Measurements from ENCODE around the gene CEP162. TPM values are rescaled to one million over a fixed set of nuclear protein-coding genes. Genes with fewer than 3 reads are reported as not detected.

The CEP162 gene
- total RNA-seq, 1 experiment from 2014 or later, result 7.9 TPM

GRCh38 chr6:84093441-84094435, 133.7 kb downstream of the CEP162 start:
- Mint-ChIP-seq H3K27ac (no peak overlapping the region; the same call in 1 of the 2 replicates), H3K9me3 (peaks cover 14% of the 10 kb centered on the region), H3K4me3 (no peak overlapping the region), H3K36me3 (peaks cover 3% of the 10 kb centered on the region; the same call in 1 of the 2 replicates), H3K27me3 (ENCODE audit: low read depth) (no peaks in the 10 kb centered on the region), H3K4me1 (peaks cover 19% of the 10 kb centered on the region)
- ChIA-PET CTCF (no interaction called here), POLR2A (no interaction called here)
- DNase-seq (ENCODE audit: low spot score) (no peak), ATAC-seq (peak; percentile 41)
- no peak for TF ChIP-seq FOXK1 (CRISPR knock-in tag; IDR thresholded peaks at IDR 0.05)
- TF ChIP-seq ESRRA (CRISPR knock-in tag; IDR thresholded peaks at IDR 0.05; ENCODE audit: borderline replicate concordance), result no peak
- no peak for TF ChIP-seq ZNF416 (CRISPR knock-in tag; IDR thresholded peaks at IDR 0.05)
- no peak for TF ChIP-seq MXD4 (CRISPR knock-in tag; IDR thresholded peaks at IDR 0.05; ENCODE audit: borderline replicate concordance)
- no peak for TF ChIP-seq ZNF138 (CRISPR knock-in tag; conservative IDR thresholded peaks at IDR 0.05)
- TF ChIP-seq GTF2I (CRISPR knock-in tag; conservative IDR thresholded peaks at IDR 0.05), result no peak
- no peak for TF ChIP-seq ZBTB21 (CRISPR knock-in tag; IDR thresholded peaks at IDR 0.05; ENCODE audit: borderline replicate concordance)
- TF ChIP-seq ZNF317 (CRISPR knock-in tag; IDR thresholded peaks at IDR 0.05; ENCODE audit: borderline replicate concordance, low read depth), result no peak
- TF ChIP-seq ETV6 (CRISPR knock-in tag; IDR thresholded peaks at IDR 0.05), result no peak
- no peak for TF ChIP-seq NFATC4 (CRISPR knock-in tag; IDR thresholded peaks at IDR 0.05)
- TF ChIP-seq ARID4B (CRISPR knock-in tag; IDR thresholded peaks at IDR 0.05; ENCODE audit: borderline replicate concordance), result no peak

DNA sequence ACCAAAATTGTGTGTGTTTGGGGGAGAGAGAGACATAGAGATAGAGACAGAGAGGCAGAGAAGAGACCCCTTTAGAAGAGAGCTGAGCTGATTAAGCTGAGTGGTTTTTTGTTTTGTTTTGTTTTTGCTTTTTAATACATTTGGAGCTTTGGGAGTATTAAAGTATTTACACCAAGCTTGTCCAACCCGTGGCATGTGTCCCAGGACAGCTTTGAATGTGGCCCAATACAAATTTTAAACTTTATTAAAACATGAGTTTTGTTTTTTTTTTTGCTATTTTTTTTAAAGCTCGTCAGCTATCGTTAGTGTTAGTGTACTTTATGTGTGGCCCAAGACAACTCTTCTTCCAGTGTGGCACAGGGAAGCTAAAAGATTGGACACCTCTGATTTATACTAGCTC, 137.9 kb downstream of the CEP162 start:
- TF ChIP-seq ZNF263 (CRISPR knock-in tag; IDR thresholded peaks at IDR 0.05; ENCODE audit: low read depth), result no peak
- TF ChIP-seq ETV6 (CRISPR knock-in tag; IDR thresholded peaks at IDR 0.05), result no peak
- no peak for TF ChIP-seq FOXK1 (CRISPR knock-in tag; IDR thresholded peaks at IDR 0.05)
- TF ChIP-seq MYBL2 (CRISPR knock-in tag; IDR thresholded peaks at IDR 0.05), result no peak
- TF ChIP-seq NR2C2 (CRISPR knock-in tag; IDR thresholded peaks at IDR 0.05), result no peak
- TF ChIP-seq, protein P1, sequence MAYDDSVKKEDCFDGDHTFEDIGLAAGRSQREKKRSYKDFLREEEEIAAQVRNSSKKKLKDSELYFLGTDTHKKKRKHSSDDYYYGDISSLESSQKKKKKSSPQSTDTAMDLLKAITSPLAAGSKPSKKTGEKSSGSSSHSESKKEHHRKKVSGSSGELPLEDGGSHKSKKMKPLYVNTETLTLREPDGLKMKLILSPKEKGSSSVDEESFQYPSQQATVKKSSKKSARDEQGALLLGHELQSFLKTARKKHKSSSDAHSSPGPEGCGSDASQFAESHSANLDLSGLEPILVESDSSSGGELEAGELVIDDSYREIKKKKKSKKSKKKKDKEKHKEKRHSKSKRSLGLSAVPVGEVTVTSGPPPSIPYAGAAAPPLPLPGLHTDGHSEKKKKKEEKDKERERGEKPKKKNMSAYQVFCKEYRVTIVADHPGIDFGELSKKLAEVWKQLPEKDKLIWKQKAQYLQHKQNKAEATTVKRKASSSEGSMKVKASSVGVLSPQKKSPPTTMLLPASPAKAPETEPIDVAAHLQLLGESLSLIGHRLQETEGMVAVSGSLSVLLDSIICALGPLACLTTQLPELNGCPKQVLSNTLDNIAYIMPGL (CRISPR knock-in tag; IDR thresholded peaks at IDR 0.05), result no peak
- TF ChIP-seq NR1H2 (CRISPR knock-in tag; IDR thresholded peaks at IDR 0.05), result no peak
- TF ChIP-seq NFATC4 (CRISPR knock-in tag; IDR thresholded peaks at IDR 0.05), result no peak
- no peak for TF ChIP-seq IRF2 (CRISPR knock-in tag; IDR thresholded peaks at IDR 0.05; ENCODE audit: borderline replicate concordance, low read depth)
- TF ChIP-seq PRRX2 (CRISPR knock-in tag; IDR thresholded peaks at IDR 0.05), result no peak
- no peak for TF ChIP-seq CBFB (CRISPR knock-in tag; IDR thresholded peaks at IDR 0.05; ENCODE audit: low read depth)
- TF ChIP-seq HMGA2 (CRISPR knock-in tag; IDR thresholded peaks at IDR 0.05), result no peak
- no peak for TF ChIP-seq AR (CRISPR knock-in tag; IDR thresholded peaks at IDR 0.05)
- TF ChIP-seq ZNF317 (CRISPR knock-in tag; IDR thresholded peaks at IDR 0.05; ENCODE audit: borderline replicate concordance, low read depth), result no peak
- TF ChIP-seq ATF3 (CRISPR knock-in tag; conservative IDR thresholded peaks at IDR 0.05), result no peak
- TF ChIP-seq, protein P2, sequence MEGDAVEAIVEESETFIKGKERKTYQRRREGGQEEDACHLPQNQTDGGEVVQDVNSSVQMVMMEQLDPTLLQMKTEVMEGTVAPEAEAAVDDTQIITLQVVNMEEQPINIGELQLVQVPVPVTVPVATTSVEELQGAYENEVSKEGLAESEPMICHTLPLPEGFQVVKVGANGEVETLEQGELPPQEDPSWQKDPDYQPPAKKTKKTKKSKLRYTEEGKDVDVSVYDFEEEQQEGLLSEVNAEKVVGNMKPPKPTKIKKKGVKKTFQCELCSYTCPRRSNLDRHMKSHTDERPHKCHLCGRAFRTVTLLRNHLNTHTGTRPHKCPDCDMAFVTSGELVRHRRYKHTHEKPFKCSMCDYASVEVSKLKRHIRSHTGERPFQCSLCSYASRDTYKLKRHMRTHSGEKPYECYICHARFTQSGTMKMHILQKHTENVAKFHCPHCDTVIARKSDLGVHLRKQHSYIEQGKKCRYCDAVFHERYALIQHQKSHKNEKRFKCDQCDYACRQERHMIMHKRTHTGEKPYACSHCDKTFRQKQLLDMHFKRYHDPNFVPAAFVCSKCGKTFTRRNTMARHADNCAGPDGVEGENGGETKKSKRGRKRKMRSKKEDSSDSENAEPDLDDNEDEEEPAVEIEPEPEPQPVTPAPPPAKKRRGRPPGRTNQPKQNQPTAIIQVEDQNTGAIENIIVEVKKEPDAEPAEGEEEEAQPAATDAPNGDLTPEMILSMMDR (IDR thresholded peaks at IDR 0.05), result no peak
- Mint-ChIP-seq H3K36me3 (peaks cover 3% of the 10 kb centered on the region; the same call in 1 of the 2 replicates), H3K9me3 (peaks cover 10% of the 10 kb centered on the region), H3K27me3 (ENCODE audit: low read depth) (no peaks in the 10 kb centered on the region), H3K4me3 (no peak overlapping the region), H3K27ac (no peak overlapping the region), H3K4me1 (peaks cover 55% of the 10 kb centered on the region)
- DNase-seq (ENCODE audit: low spot score), result no peak
- ChIA-PET POLR2A (no interaction called here), CTCF (no interaction called here)
- ATAC-seq, result no peak

Data from WTC11 (cell line).